AG04449 (cell line): ENCODE data around the gene RBL2.
"Not testable (repeated sequence)": the region's sequence is repeated elsewhere in the genome, so short reads cannot be mapped to it uniquely, and the experiment has no call there.

Experiments
- CTCF ChIA-PET: fragments of 350-600 bp; formaldehyde crosslinking; extraction: SDS; loops from one replicate; lab custom pipeline; 2021; ENCODE audit warnings: antibody characterized with exemption; lab: Yijun Ruan, JAX
- POLR2A ChIA-PET: fragments of 400-600, 350-600 bp; formaldehyde crosslinking; extraction: SDS; loops from one replicate; lab custom pipeline; 2020; ENCODE audit warnings: antibody characterized with exemption, inconsistent platforms; lab: Yijun Ruan, JAX
- DNase-seq: peaks from one replicate; pipeline ENCODE4 v3.0.0-alpha.2; 2010; ENCODE audit warnings: low read depth, low spot score
- H3K4me3 ChIP-seq: 2 replicates; pipeline ENCODE4 v1.5.1; 2011; ENCODE audit warnings: low read depth, mild to moderate bottlenecking, control low read depth, low read length
- TF ChIP-seq, protein P1 (sequence below): IDR thresholded peaks from one replicate; pipeline ENCODE4 v1.5.1; 2011; ENCODE audit warnings: mild to moderate bottlenecking, moderate library complexity, low read length, control low read depth, inconsistent platforms; ENCODE audit not compliant: insufficient read depth; ENCODE audit errors: missing control alignments

The RBL2 gene

DNA sequence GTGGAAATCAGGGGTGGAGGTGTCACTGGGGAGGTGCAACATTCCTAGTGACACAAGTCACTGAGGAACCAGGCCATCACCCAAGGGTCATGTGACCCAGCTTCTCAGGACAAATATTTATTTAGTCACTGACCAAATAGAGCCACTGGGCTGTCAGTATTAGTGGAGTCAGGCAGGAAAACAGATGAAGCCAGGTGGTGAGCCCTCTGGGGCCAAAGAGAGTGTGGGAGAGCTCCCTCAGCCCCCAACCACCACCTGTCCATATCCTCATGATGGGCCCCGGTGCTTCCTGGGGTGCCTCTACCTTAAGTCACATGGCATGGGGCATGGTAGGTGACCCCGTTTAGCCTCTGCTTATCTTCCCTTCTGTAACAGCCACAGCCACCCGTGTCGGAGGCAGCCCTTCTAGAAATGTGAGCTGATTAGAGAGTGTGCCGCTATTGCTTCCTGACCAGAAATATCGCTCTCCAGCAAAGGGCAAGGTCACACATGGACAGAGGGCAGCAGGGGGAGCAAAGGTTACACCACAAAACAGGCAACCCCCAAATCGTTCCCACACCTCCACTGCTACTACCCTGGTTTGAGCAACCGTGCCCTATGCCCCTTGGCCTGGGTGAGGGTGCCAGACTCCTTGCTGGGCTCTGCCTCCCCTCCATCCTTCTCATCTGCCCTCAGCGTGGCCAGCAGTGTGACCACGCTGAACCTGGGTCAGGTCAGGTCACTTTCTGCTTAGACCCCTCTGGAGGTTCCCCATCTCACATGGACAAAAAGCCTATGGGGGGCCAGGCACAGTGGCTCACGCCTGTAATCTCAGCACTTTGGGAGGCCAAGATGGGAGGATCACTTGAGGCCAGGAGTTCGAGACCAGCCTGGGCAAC, 77.4 kb downstream of the RBL2 start:
- CTCF ChIA-PET: interaction anchor here (1.5 kb wide), 1 partner anchor 13 kb away, joined by 3 read pairs; no protein-coding TSS in a partner anchor
- H3K4me3 ChIP-seq: no peak overlapping the region
- POLR2A ChIA-PET: no interaction called here
- TF ChIP-seq, protein P1, sequence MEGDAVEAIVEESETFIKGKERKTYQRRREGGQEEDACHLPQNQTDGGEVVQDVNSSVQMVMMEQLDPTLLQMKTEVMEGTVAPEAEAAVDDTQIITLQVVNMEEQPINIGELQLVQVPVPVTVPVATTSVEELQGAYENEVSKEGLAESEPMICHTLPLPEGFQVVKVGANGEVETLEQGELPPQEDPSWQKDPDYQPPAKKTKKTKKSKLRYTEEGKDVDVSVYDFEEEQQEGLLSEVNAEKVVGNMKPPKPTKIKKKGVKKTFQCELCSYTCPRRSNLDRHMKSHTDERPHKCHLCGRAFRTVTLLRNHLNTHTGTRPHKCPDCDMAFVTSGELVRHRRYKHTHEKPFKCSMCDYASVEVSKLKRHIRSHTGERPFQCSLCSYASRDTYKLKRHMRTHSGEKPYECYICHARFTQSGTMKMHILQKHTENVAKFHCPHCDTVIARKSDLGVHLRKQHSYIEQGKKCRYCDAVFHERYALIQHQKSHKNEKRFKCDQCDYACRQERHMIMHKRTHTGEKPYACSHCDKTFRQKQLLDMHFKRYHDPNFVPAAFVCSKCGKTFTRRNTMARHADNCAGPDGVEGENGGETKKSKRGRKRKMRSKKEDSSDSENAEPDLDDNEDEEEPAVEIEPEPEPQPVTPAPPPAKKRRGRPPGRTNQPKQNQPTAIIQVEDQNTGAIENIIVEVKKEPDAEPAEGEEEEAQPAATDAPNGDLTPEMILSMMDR: no peak
- no peak for DNase-seq

DNA sequence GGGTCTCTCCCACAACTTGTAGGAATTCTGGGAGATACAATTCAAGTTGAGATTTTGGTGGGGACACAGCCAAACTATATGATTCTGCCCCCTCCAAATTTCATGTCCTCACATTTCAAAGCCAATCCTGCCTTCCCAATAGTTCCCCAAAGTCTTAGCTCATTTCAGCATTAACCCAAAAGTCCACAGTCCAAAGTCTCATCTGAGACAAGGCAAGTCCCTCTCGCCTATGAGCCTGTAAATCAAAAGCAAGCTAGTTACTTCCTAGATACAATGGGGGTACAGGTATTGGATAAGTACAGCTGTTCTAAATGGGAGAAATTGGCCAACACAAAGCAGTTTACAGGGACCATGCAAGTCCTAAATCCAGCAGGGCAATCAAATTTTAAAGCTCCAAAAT, 78.5 kb downstream of the RBL2 start:
- DNase-seq, POLR2A ChIA-PET, H3K4me3 ChIP-seq: not testable (repeated sequence)
- CTCF ChIA-PET: interaction anchor here (1.5 kb wide), 1 partner anchor 14 kb away, joined by 3 read pairs; no protein-coding TSS in a partner anchor

DNA sequence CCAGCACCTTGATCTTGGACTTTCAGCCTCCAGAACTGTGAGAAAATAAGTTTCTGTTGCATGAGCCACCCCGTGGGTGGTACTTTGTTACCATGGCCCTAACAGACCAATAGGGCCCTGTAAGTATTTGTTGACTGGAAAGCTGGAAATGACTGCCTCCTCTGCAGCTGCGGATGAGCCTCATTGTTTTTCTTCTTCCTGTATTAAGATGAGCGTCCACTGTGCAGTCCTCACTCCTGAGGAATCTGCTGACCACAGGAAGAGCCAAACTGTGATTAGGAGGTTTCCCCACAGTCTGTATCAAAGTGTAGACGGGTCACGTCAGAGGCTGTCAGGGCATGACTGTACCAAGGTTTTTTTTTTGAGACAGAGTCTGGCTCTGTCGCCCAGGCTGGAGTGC, 81.0 kb downstream of the RBL2 start:
- CTCF ChIA-PET: interaction anchor here (1.4 kb wide), 1 partner anchor 11 kb away, joined by 3 read pairs; no protein-coding TSS in a partner anchor
- POLR2A ChIA-PET: no interaction called here
- TF ChIP-seq, protein P1: no peak
- DNase-seq: no peak
- H3K4me3 ChIP-seq: no peak overlapping the region

DNA sequence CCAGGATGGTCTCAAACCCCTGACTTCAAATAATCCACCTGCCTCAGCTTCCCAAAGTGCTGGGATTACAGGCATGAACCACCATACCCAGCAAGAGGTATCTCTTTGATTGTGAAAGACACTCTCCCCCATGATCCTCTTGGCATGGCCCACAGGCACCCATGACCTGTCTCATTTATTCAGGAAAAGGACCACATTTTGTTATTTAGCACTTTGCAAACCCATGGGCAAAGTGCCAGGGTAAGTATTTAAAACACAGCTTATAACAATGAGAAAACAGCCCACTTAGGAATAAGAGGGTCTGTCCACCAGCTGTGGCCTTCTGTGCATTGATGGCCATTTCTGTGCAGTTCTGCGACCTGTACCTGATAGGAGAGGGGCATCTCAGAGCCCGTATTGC, 81.5 kb downstream of the RBL2 start:
- ChIA-PET CTCF (interaction anchor here (1.4 to 5.0 kb wide), 2 partner anchors 7 to 11 kb away, joined by 3 to 25 read pairs; no protein-coding TSS in a partner anchor), POLR2A (no interaction called here)
- TF ChIP-seq, protein P1: no peak
- no peak for DNase-seq
- no peak overlapping the region for H3K4me3 ChIP-seq

DNA sequence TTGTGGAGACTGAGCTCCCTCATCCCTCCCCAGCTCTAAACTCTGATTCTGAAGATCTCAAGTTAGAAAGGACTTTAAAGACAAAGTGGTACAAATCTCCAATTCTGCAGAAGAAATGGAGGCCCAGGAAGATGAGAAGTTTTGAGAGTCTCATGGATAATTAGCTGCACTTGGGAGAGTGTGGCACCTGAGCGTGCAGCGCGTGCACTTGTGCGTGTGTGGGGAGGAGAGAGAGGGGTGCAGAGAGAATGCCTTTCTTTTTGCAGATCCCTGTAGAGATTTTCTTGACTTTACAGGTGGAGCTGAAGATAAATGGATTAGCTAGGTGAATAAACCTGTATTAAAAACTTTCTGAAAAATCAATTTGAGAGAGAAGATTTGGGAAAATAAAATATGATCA, 83.6 kb downstream of the RBL2 start:
- DNase-seq: no peak
- POLR2A ChIA-PET: no interaction called here
- CTCF ChIA-PET: interaction anchor here (5.0 kb wide), 1 partner anchor 9 kb away, joined by 25 read pairs; no protein-coding TSS in a partner anchor
- no peak overlapping the region for H3K4me3 ChIP-seq
- TF ChIP-seq, protein P1: no peak

DNA sequence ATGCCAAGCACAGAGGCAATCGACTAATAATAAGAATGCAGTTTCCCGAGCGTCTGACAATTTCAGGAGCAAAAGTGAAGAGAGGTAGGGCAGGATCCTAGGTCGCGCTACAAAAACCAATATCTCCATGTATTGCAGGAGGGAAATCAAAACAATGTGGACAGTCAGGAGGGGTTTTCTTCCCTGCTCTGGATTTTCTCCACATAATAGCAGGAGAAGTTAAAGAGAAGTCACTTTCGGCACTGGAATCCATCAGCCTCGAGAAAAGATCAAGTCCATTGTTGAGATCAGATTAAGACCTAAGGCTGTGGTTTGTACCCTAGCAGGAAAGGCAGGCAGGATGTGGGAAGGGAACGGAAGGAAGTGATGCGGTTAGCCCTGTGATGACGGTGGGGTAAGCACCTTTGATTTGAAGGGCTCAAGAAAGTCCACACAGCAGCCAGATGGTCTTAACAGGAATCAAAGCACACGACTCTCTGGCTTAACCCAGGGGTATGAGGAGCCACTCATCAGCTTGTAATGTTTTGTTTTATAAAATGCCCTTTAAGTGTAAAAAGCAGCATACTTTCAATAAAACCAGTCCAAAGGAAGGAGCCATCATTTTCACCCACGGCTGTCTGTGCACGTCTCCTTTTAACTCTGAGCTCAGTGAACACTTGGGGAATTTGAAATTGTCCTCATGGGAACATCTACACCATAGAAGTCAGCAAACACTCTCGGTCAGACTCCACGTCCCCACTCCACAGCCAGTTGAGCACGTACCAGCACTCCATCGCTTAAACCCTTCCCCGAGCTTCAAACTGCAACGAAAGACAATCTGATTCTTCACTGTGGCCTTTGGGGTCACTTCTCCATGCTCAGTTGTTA, 84.5 kb downstream of the RBL2 start:
- no peak for DNase-seq
- POLR2A ChIA-PET: no interaction called here
- CTCF ChIA-PET: interaction anchor here (1.0 to 5.0 kb wide), 2 partner anchors 8 to 10 kb away, joined by 3 to 25 read pairs; no protein-coding TSS in a partner anchor
- no peak overlapping the region for H3K4me3 ChIP-seq
- TF ChIP-seq, protein P1: no peak
